Hepatocyte (in vitro differentiated cells): ENCODE data around the gene NDUFA7.

ENCODE experiments used
- CTCF ChIP-seq: fragments of 200-600 bp; sonication (generic); IDR thresholded peaks from 2 replicates; pipeline ENCODE4 v1.5.1; 2016; ENCODE audit warnings: antibody characterized with exemption, mild to moderate bottlenecking; ENCODE audit not compliant: poor library complexity
- EZH2 ChIP-seq: fragments of 200-600 bp; sonication (generic); IDR thresholded peaks from 2 replicates; pipeline ENCODE4 v1.6.1; 2016; ENCODE audit warnings: antibody characterized with exemption, mild to moderate bottlenecking, borderline replicate concordance
- EZH2phosphoT487 ChIP-seq: fragments of 200-600 bp; sonication (generic); IDR thresholded peaks from one replicate; pipeline ENCODE4 v1.6.1; 2018; ENCODE audit warnings: antibody characterized with exemption, mild to moderate bottlenecking, low read depth, moderate library complexity; ENCODE audit not compliant: unreplicated experiment, severe bottlenecking

- TF ChIP-seq EZH2 (no peak), CTCF (no peak), EZH2phosphoT487 (no peak)
Observed at GRCh38 chr19:8321986-8322637, 937 bp upstream of the NDUFA7 start.
